Naive thymus-derived CD8-positive, alpha-beta T cell (primary cell): ENCODE results near the gene ZNF582. TPM values are rescaled to one million over a fixed set of nuclear protein-coding genes. Genes with fewer than 3 reads are reported as not detected.

Experiments used
- ATAC-seq, 2 donors: fragments of 150-1000 bp; cut with Tn5 transposase in 1 of 2; sonication (Bioruptor Pico), chemical (Tn5 transposase) in 1 of 2; 1 replicate in 1 of 2; 2 replicates in 1 of 2; pipeline ENCODE4 v1.10.0; 2021; ENCODE audit warnings: mild to moderate bottlenecking in 2 of 2, moderate library complexity in 2 of 2
- POLR2A ChIA-PET: fragments of 350-600 bp; sonication (Branson Sonifier 250); formaldehyde crosslinking; loops from one replicate; lab custom pipeline; 2021; ENCODE audit warnings: antibody characterized with exemption; lab: Charles Lee
- DNase-seq, 10 donors: peaks; one replicate each; pipeline versions ENCODE4 v3.0.0 to v3.0.0-alpha.2; 2020 to 2022
- H3K27ac Mint-ChIP-seq, 10 donors: one replicate each; pipeline ENCODE4 v1.8.0; 2020 to 2022; ENCODE audit warnings: mild to moderate bottlenecking in 10 of 10, mixed read lengths in 10 of 10, moderate library complexity in 4 of 10, inconsistent platforms in 1 of 10
- H3K27me3 Mint-ChIP-seq, 5 donors: one replicate each; pipeline ENCODE4 v1.8.0; 2021 to 2022; ENCODE audit warnings: mixed read lengths in 5 of 5
- H3K36me3 Mint-ChIP-seq, 3 donors: one replicate each; pipeline ENCODE4 v1.8.0; 2020 to 2022; ENCODE audit warnings: mixed read lengths in 3 of 3, mild to moderate bottlenecking in 2 of 3, inconsistent platforms in 1 of 3
- H3K4me1 Mint-ChIP-seq, 4 donors: one replicate each; pipeline ENCODE4 v1.8.0; 2021 to 2022; ENCODE audit warnings: mixed read lengths in 4 of 4
- H3K4me3 Mint-ChIP-seq, 10 donors: one replicate each; pipeline ENCODE4 v1.8.0; 2020 to 2022; ENCODE audit warnings: mild to moderate bottlenecking in 10 of 10, mixed read lengths in 10 of 10, moderate library complexity in 6 of 10, inconsistent platforms in 1 of 10
- H3K9me3 Mint-ChIP-seq, 9 donors: one replicate each; pipeline ENCODE4 v1.8.0; 2020 to 2022; ENCODE audit warnings: mixed read lengths in 9 of 9, mild to moderate bottlenecking in 3 of 9, inconsistent platforms in 1 of 9, moderate library complexity in 1 of 9
- polyA plus RNA-seq, 3 donors: library from polyadenylated mRNA; unstranded; fragments of 300-500 nt; fragmentation: Illumina TruSeq; gene quantifications; one replicate each; pipeline ENCODE4 v1.2.3, GENCODE V29; 2021
- total RNA-seq, 8 experiments: library from RNA in 2 of 8; stranded (reverse) in 2 of 8; gene quantifications; one replicate each; pipeline ENCODE4 v1.2.3 and lab custom pipeline; 2021 to 2026

ZNF582 gene
- total RNA-seq (1 to 10 TPM; 5.8 to 7.1 TPM), polyA plus RNA-seq (1 to 10 TPM; 5.6 to 6.8 (median 6.5) TPM), total RNA-seq (lab: John Stamatoyannopoulos, UW) (2.0 to 14.2 (median 5.8) reads per million in 6 experiments)

- Mint-ChIP-seq H3K27ac (peak within 1 kb of the TSS; percentile 92 to 99 (median 96)), H3K9me3 (peaks cover 15 to 82% (median 57%) of the 10 kb centered on the region in 9 donors), H3K4me1 (peaks cover 6 to 20% (median 11%) of the 10 kb centered on the region in 4 donors), H3K4me3 (peak within 1 kb of the TSS; percentile 93 to 100 (median 99)), H3K27me3 (no peaks in the 10 kb centered on the region), H3K36me3 (peaks cover 46 to 78% (median 59%) of the 10 kb centered on the region in 3 donors)
- POLR2A ChIA-PET: interaction anchor here (1.0 to 2.5 kb wide), 5 partner anchors 11 to 279 kb away, joined by 3 to 16 read pairs (median 4); partner anchors contain the start of genes ZNF471, ZNF583, ZNF835 and ZSCAN5A
- DNase-seq: peak; percentile 81 to 98 (median 90)
- ATAC-seq: peak; percentile 97
Measured at GRCh38 chr19:56393119-56394012, at the start of gene ZNF582. ZNF582 (minus strand) TSS chr19:56393534; CDS start chr19:56391752, 1,782 bp downstream.

- no peak overlapping the region for H3K4me3 Mint-ChIP-seq
- no peak for ATAC-seq
- DNase-seq: no peak
- no peaks in the 10 kb centered on the region for H3K4me1 Mint-ChIP-seq
- H3K27ac Mint-ChIP-seq: no peak overlapping the region
- POLR2A ChIA-PET: no interaction called here
- H3K36me3 Mint-ChIP-seq: peaks cover 11 to 56% (median 49%) of the 10 kb centered on the region in 3 donors
- H3K9me3 Mint-ChIP-seq: peaks cover 28 to 85% (median 64%) of the 10 kb centered on the region in 9 donors
- H3K27me3 Mint-ChIP-seq: no peaks in the 10 kb centered on the region
Measured at GRCh38 chr19:56441206-56441792, 48.0 kb upstream of the ZNF582 start.

- Mint-ChIP-seq H3K27me3 (no peaks in the 10 kb centered on the region), H3K36me3 (peaks cover 38 to 83% (median 71%) of the 10 kb centered on the region in 3 donors), H3K9me3 (peaks cover 13 to 99% (median 49%) of the 10 kb centered on the region in 9 donors), H3K4me3 (no peak overlapping the region), H3K27ac (no peak overlapping the region), H3K4me1 (no peaks in the 10 kb centered on the region)
- POLR2A ChIA-PET: no interaction called here
- ATAC-seq: no peak
- DNase-seq: no peak
Measured at GRCh38 chr19:56423985-56424353, 30.6 kb upstream of the ZNF582 start.

- Mint-ChIP-seq H3K27me3 (no peaks in the 10 kb centered on the region), H3K36me3 (peaks cover 44 to 88% (median 76%) of the 10 kb centered on the region in 3 donors), H3K27ac (no peak overlapping the region), H3K4me3 (no peak overlapping the region), H3K9me3 (peaks cover 13 to 100% (median 55%) of the 10 kb centered on the region in 9 donors), H3K4me1 (no peaks in the 10 kb centered on the region)
- DNase-seq: no peak
- POLR2A ChIA-PET: no interaction called here
- ATAC-seq: no peak
Measured at GRCh38 chr19:56423276-56423984, 30.1 kb upstream of the ZNF582 start.

GRCh38 chr19:56405062-56405461 lies 11.7 kb upstream of the ZNF582 start:
- Mint-ChIP-seq H3K36me3 (peaks cover 49 to 65% (median 65%) of the 10 kb centered on the region in 3 donors), H3K9me3 (peaks cover 32 to 85% (median 67%) of the 10 kb centered on the region in 9 donors), H3K4me1 (peaks cover 23 to 30% (median 26%) of the 10 kb centered on the region in 4 donors), H3K27ac (peak overlapping the region in 9 of 10 donors; percentile 63 to 99 (median 98)), H3K4me3 (peak overlapping the region; percentile 81 to 95 (median 93)), H3K27me3 (no peaks in the 10 kb centered on the region)
- no peak for DNase-seq
- POLR2A ChIA-PET: interaction anchor here (2.5 kb wide), 1 partner anchor 12 kb away, joined by 16 read pairs; the partner anchor contains the start of gene ZNF582
- no peak for ATAC-seq

- Mint-ChIP-seq H3K27ac (peak overlapping the region; percentile 87 to 99 (median 98)), H3K36me3 (peaks cover 45 to 65% (median 62%) of the 10 kb centered on the region in 3 donors), H3K27me3 (no peaks in the 10 kb centered on the region), H3K9me3 (peaks cover 31 to 85% (median 67%) of the 10 kb centered on the region in 9 donors), H3K4me1 (peaks cover 23 to 30% (median 26%) of the 10 kb centered on the region in 4 donors), H3K4me3 (peak overlapping the region; percentile 81 to 95 (median 93))
- ATAC-seq (no peak), DNase-seq (peak in 1 of 10 donors; percentile 0)
- POLR2A ChIA-PET: interaction anchor here (1.1 to 2.5 kb wide), 4 partner anchors 11 to 164 kb away, joined by 4 to 16 read pairs (median 7); partner anchors contain the start of gene ZNF582
Measured at GRCh38 chr19:56404705-56405056, 11.3 kb upstream of the ZNF582 start.

- Mint-ChIP-seq H3K4me1 (peaks cover 23 to 30% (median 25%) of the 10 kb centered on the region in 4 donors), H3K27me3 (no peaks in the 10 kb centered on the region), H3K36me3 (peaks cover 43 to 66% (median 65%) of the 10 kb centered on the region in 3 donors), H3K27ac (peak within 1 kb of the TSS; percentile 87 to 99 (median 98)), H3K4me3 (peak within 1 kb of the TSS; percentile 81 to 95 (median 93)), H3K9me3 (peaks cover 31 to 89% (median 69%) of the 10 kb centered on the region in 9 donors)
- DNase-seq (peak; percentile 84 to 96 (median 90)), ATAC-seq (peak; percentile 88)
- POLR2A ChIA-PET: interaction anchor here (1.0 to 2.5 kb wide), 6 partner anchors 11 to 787 kb away, joined by 3 to 16 read pairs (median 4); partner anchors contain the start of genes ZNF264, ZNF582 and ZNF835
Measured at GRCh38 chr19:56403764-56404704, 10.7 kb upstream of the ZNF582 start, which contains the start of gene ZNF583. ZNF583 (plus strand) TSS chr19:56404332; CDS start chr19:56407115, 2,783 bp downstream.

GRCh38 chr19:56403261-56403660 lies 9.9 kb upstream of the ZNF582 start:
- Mint-ChIP-seq H3K27me3 (no peaks in the 10 kb centered on the region), H3K27ac (peak overlapping the region; percentile 87 to 99 (median 98)), H3K36me3 (peaks cover 43 to 65% (median 65%) of the 10 kb centered on the region in 3 donors), H3K4me3 (peak overlapping the region; percentile 81 to 95 (median 93)), H3K9me3 (peaks cover 23 to 89% (median 69%) of the 10 kb centered on the region in 9 donors), H3K4me1 (peaks cover 23 to 30% (median 25%) of the 10 kb centered on the region in 4 donors)
- POLR2A ChIA-PET: interaction anchor here (1.0 to 2.5 kb wide), 5 partner anchors 10 to 788 kb away, joined by 3 to 16 read pairs (median 4); partner anchors contain the start of genes ZNF264, ZNF582 and ZNF835
- ATAC-seq (no peak), DNase-seq (no peak)

- DNase-seq: no peak
- POLR2A ChIA-PET: no interaction called here
- Mint-ChIP-seq H3K27me3 (no peaks in the 10 kb centered on the region), H3K4me3 (no peak overlapping the region), H3K36me3 (peaks cover 31 to 65% (median 62%) of the 10 kb centered on the region in 3 donors), H3K4me1 (peaks cover 21 to 26% (median 24%) of the 10 kb centered on the region in 4 donors), H3K27ac (no peak overlapping the region), H3K9me3 (peaks cover 6 to 90% (median 57%) of the 10 kb centered on the region in 9 donors)
- ATAC-seq: no peak
Measured at GRCh38 chr19:56400485-56400884, 7.2 kb upstream of the ZNF582 start.

GRCh38 chr19:56398809-56399208 lies 5.5 kb upstream of the ZNF582 start:
- no peak for DNase-seq
- H3K27ac Mint-ChIP-seq: no peak overlapping the region
- H3K9me3 Mint-ChIP-seq: peaks cover 15 to 95% (median 60%) of the 10 kb centered on the region in 9 donors
- H3K4me3 Mint-ChIP-seq: no peak overlapping the region
- peaks cover 9 to 16% (median 13%) of the 10 kb centered on the region in 4 donors for H3K4me1 Mint-ChIP-seq
- no peak for ATAC-seq
- no peaks in the 10 kb centered on the region for H3K27me3 Mint-ChIP-seq
- POLR2A ChIA-PET: no interaction called here
- H3K36me3 Mint-ChIP-seq: peaks cover 27 to 73% (median 61%) of the 10 kb centered on the region in 3 donors
